Measurements from ENCODE around the gene ACAA1. TPM values are rescaled to one million over a fixed set of nuclear protein-coding genes. Genes with fewer than 3 reads are reported as not detected.
"Not testable (repeated sequence)": the region's sequence is repeated elsewhere in the genome, so short reads cannot be mapped to it uniquely, and the experiment has no call there.

Gene ACAA1
- total and polyA plus RNA-seq, 2 of the 4 experiments (the other 2 are of a cell fraction), result 30.8 to 62.4 TPM

DNA sequence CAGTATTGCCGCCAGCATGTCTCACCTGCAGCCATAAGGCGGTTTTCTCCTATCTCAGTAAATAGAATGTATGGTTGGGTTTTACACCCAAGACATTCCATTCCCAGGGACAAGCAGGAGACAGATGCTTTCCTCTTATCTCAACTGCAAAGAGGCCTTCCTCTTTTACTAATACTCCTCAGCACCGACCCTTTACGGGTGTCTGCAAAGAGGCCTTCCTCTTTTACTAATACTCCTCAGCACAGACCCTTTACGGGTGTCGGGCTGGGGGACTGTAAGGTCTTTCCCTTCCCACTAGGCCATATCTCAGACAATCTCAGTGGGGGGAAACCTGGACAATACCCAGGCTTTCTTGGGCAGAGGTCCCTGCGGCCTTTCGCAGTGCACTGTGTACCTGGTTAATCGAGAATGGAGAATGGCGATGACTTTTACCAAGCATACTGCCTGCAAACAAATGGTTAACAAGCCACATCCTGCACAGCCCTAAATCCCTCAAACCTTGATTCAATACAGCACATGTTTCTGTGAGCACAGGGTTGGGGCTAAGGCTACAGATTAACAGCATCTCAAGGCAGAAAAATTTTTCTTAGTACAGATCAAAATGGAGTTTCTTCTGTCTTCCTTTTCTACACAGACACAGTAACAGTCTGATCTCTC, 1.2 kb downstream of the ACAA1 start:
- Histone ChIP-seq H2AFZ (replicated peaks; ENCODE audit: low read length, poor library complexity) (peak overlapping the region; percentile 98), H3K36me3 (ENCODE audit: control insufficient read depth, insufficient read depth, low read length) (peaks cover 32% of the 10 kb centered on the region), H3K4me1 (ENCODE audit: control insufficient read depth, insufficient read depth, low read length) (peaks cover 13% of the 10 kb centered on the region), H3K4ac (ENCODE audit: low read depth, low read length) (peak overlapping the region; percentile 37; the same call in 1 of the 2 replicates), H2AK5ac (ENCODE audit: low read depth, low read length) (peak overlapping the region; percentile 13; the same call in 1 of the 2 replicates), H3K23ac (ENCODE audit: low read depth, low read length) (peak overlapping the region; percentile 82; the same call in 1 of the 2 replicates), H3K4me3 (ENCODE audit: insufficient read depth, low read depth, low read length) (peak overlapping the region; percentile 65), H3K79me1 (ENCODE audit: low read depth in 1 of 2, low read length in 2 of 2) (peaks cover 34 to 86% of the 10 kb centered on the region in 2 experiments), H3K4me2 (ENCODE audit: low read depth, low read length) (peak overlapping the region; percentile 94), H3K9ac (ENCODE audit: low read depth, low read length) (peak overlapping the region; percentile 91), H3K9me1 (ENCODE audit: insufficient read depth, low read length) (peaks cover 22% of the 10 kb centered on the region), H3K14ac (replicated peaks; ENCODE audit: low read depth, low read length) (peak overlapping the region; percentile 71)
- H2AK9ac ChIP-seq (replicated peaks; ENCODE audit: low read depth, low read length, poor library complexity); H3K56ac ChIP-seq (ENCODE audit: extremely low read depth, insufficient read depth, low read length); BruUV-seq (replicated peaks); H3K18ac ChIP-seq (ENCODE audit: low read depth, low read length); H2BK120ac ChIP-seq (ENCODE audit: low read depth, low read length); H3K9me3 ChIP-seq (ENCODE audit: control insufficient read depth, insufficient read depth, low read length); H2BK5ac ChIP-seq (ENCODE audit: low read depth, low read length, poor library complexity, severe bottlenecking); H4K91ac ChIP-seq (ENCODE audit: insufficient read depth, low read depth, low read length); POLR2A ChIA-PET (ENCODE audit: unreplicated experiment); DNase-seq; H2BK20ac ChIP-seq (ENCODE audit: low read depth, low read length); ATAC-seq (ENCODE audit: low read depth); H4K8ac ChIP-seq (ENCODE audit: low read depth in 2 of 2, low read length in 2 of 2); H4K5ac ChIP-seq (ENCODE audit: low read depth, low read length); H3K27ac ChIP-seq (ENCODE audit: insufficient read depth, low read length); H4K20me1 ChIP-seq (ENCODE audit: insufficient read depth, low read length); dilution Hi-C loops (cut with HindIII; ENCODE audit: low sequenced_read_pairs, unreplicated experiment); H3K27me3 ChIP-seq (ENCODE audit: control insufficient read depth, insufficient read depth, low read length); H2BK15ac ChIP-seq (ENCODE audit: low read depth, low read length); CTCF ChIA-PET: not testable (repeated sequence)
- intact Hi-C loops (cut with micrococcal nuclease), result loop anchor here (1.0 to 2.0 kb wide), 3 partner anchors 111 to 344 kb away; no protein-coding TSS in a partner anchor
- in situ Hi-C loops (cut with MboI; ENCODE audit: low sequenced_read_pairs), result loop anchor here (10.0 kb wide), 1 partner anchor 349 kb away; no protein-coding TSS in a partner anchor
- WGBS, 2 experiments (ENCODE audit: extremely low coverage in 2 of 2, insufficient read length in 1 of 2), result 97% methylated on average over 5 of the region's 10 CpGs; no CpG with 5 or more reads in 1 of the 2 experiments

DNA sequence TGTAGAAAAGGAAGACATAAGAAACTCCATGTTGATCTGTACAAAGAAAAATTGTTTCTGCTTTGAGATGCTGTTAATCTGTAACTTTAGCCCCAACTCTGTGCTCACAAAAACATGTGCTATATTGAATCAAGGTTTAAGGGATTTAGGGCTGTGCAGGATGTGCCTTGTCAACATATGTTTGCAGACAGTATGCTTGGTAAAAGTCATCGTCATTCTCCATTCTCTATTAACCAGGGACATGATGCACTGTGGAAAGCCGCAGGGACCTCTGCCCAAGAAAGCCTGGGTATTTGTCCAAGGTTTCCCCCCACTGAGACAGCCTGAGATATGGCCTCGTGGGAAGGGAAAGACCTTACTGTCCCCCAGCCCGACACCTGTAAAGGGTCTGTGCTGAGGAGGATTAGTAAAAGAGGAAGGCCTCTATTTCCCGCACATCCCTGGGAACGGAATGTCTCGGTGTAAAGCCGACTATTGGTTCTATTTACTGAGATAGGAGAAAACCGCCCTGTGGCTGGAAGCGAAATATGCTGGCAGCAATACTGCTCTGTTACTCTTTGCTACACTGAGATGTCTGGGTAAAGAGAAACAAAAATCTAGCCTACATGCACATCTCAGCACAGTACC, 2.3 kb downstream of the ACAA1 start:
- H3K9me3 ChIP-seq (ENCODE audit: control insufficient read depth, insufficient read depth, low read length); H2AK9ac ChIP-seq (replicated peaks; ENCODE audit: low read depth, low read length, poor library complexity); H4K5ac ChIP-seq (ENCODE audit: low read depth, low read length); POLR2A ChIA-PET (ENCODE audit: unreplicated experiment); CTCF ChIA-PET; H3K27me3 ChIP-seq (ENCODE audit: control insufficient read depth, insufficient read depth, low read length); H4K20me1 ChIP-seq (ENCODE audit: insufficient read depth, low read length); H2BK20ac ChIP-seq (ENCODE audit: low read depth, low read length); H2AFZ ChIP-seq (replicated peaks; ENCODE audit: low read length, poor library complexity); H3K27ac ChIP-seq (ENCODE audit: insufficient read depth, low read length); H3K4me2 ChIP-seq (ENCODE audit: low read depth, low read length); H4K8ac ChIP-seq (ENCODE audit: low read depth in 2 of 2, low read length in 2 of 2); H2BK15ac ChIP-seq (ENCODE audit: low read depth, low read length); dilution Hi-C loops (cut with HindIII; ENCODE audit: low sequenced_read_pairs, unreplicated experiment); H4K91ac ChIP-seq (ENCODE audit: insufficient read depth, low read depth, low read length); H2BK5ac ChIP-seq (ENCODE audit: low read depth, low read length, poor library complexity, severe bottlenecking); H3K4ac ChIP-seq (ENCODE audit: low read depth, low read length); H3K23ac ChIP-seq (ENCODE audit: low read depth, low read length); H3K56ac ChIP-seq (ENCODE audit: extremely low read depth, insufficient read depth, low read length); H2AK5ac ChIP-seq (ENCODE audit: low read depth, low read length); intact Hi-C loops (cut with micrococcal nuclease); H3K4me3 ChIP-seq (ENCODE audit: insufficient read depth, low read depth, low read length); H2BK120ac ChIP-seq (ENCODE audit: low read depth, low read length); ATAC-seq (ENCODE audit: low read depth); H3K14ac ChIP-seq (replicated peaks; ENCODE audit: low read depth, low read length); H3K18ac ChIP-seq (ENCODE audit: low read depth, low read length); H3K9ac ChIP-seq (ENCODE audit: low read depth, low read length); DNase-seq; BruUV-seq (replicated peaks): not testable (repeated sequence)
- Histone ChIP-seq H3K4me1 (ENCODE audit: control insufficient read depth, insufficient read depth, low read length) (peaks cover 11% of the 10 kb centered on the region), H3K36me3 (ENCODE audit: control insufficient read depth, insufficient read depth, low read length) (peaks cover 36% of the 10 kb centered on the region), H3K79me1 (ENCODE audit: low read depth in 1 of 2, low read length in 2 of 2) (peaks cover 26 to 75% of the 10 kb centered on the region in 2 experiments), H3K9me1 (ENCODE audit: insufficient read depth, low read length) (peaks cover 12% of the 10 kb centered on the region)
- WGBS, 2 experiments (ENCODE audit: extremely low coverage in 2 of 2, insufficient read length in 1 of 2), result 94% methylated on average over 6 of the region's 10 CpGs; no CpG with 5 or more reads in 1 of the 2 experiments
- in situ Hi-C loops (cut with MboI; ENCODE audit: low sequenced_read_pairs), result loop anchor here (10.0 kb wide), 1 partner anchor 350 kb away; no protein-coding TSS in a partner anchor
